ENCODE data around the gene DEPDC5.
A peak's percentile ranks its signal among the peaks of the same experiment; 100 is the strongest.
"Not testable (repeated sequence)": the region's sequence is repeated elsewhere in the genome, so short reads cannot be mapped to it uniquely, and the experiment has no call there.

DEPDC5 gene

DNA sequence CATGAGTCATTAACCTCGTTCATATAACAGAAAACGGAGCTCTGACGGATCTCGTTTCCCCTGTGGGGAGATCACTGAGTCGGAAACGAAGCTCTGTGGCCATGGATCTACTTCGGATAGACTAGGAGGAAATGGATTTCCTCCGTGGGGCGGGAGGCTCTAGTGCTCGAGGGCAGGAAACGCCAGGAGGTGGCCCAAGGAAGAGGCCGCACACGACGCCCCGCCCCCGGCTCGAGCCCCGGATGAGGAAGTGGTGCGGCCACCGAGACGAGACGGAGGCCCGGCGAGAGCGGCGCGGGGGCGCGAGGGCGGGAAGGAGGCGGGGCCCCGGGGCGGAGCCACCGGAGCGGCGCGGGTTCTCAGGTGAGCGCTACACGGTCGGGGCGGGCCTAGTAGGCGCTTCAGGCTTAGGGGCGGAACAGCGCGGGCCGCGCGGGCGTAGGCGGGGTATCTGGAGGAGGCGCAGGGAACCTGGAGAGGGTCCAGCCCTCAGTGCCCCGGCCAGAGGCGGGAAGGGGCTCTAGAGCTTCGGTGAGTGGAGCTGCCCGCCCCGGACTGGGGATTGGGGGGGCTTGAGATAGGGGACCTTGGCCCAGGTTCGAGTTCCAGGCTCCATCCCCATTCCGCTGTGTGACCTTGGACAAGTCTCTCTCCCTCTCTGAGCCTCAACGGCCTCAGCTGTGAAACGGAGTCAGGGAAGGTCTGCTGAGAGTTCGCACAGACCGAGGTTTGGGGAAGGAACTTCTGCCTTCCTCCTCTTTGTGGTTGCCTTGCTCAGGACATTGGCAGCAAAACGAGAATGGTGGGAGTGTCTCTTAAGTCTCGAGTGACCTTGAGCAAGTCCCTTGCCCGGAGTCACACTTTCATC is at the start of gene DEPDC5:
TSS of gene DEPDC5 (plus strand) at position 386 of the 868 bp plus-strand sequence. CDS start 903 bp downstream, outside the sequence.
- TF ChIP-seq CTCF (IDR thresholded peaks at IDR 0.05; ENCODE audit: low read depth, low read length), result peak; percentile 2
- peak within 1 kb of the TSS; percentile 72 for H3K4me3 ChIP-seq (ENCODE audit: low read depth, low read length)
- peak; percentile 94 for DNase-seq (ENCODE audit: low read depth, low spot score)
- in situ Hi-C loops (cut with HindIII; ENCODE audit: low sequenced_read_pairs), result no loop called here

DNA sequence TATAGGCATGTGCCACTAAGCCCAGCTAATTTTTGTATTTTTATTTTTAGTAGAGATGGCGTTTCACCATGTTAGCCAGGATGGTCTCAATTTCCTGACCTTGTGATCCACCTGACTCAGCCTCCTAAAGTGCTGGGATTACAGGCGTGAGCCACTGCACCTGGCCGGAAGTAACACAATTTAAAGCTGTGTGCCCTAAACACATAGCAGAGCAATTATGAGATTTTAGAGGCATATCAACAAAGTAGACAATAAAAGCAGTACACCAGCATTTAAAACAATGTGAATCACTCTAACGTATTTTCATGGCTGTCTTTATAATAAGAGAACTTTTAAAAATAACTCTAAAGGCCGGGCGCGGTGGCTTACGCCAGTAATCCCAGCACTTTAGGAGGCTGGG is 46.3 kb upstream of the DEPDC5 start:
- no peak for DNase-seq (ENCODE audit: low read depth, low spot score)
- in situ Hi-C loops (cut with HindIII; ENCODE audit: low sequenced_read_pairs), result no loop called here
- H3K4me3 ChIP-seq (ENCODE audit: low read depth, low read length), result no peak overlapping the region
- TF ChIP-seq CTCF (IDR thresholded peaks at IDR 0.05; ENCODE audit: low read depth, low read length), result no peak

- H3K4me3 ChIP-seq (ENCODE audit: low read depth, low read length); in situ Hi-C loops (cut with HindIII; ENCODE audit: low sequenced_read_pairs); DNase-seq (ENCODE audit: low read depth, low spot score): not testable (repeated sequence)
These were observed 42.6 kb upstream of the DEPDC5 start for GRCh38 chr22:31711226-31711625.

GRCh38 chr22:31715147-31715778 is 38.6 kb upstream of the DEPDC5 start:
- TF ChIP-seq CTCF (IDR thresholded peaks at IDR 0.05; ENCODE audit: low read depth, low read length), result no peak
- no peak overlapping the region for H3K4me3 ChIP-seq (ENCODE audit: low read depth, low read length)
- in situ Hi-C loops (cut with HindIII; ENCODE audit: low sequenced_read_pairs), result no loop called here
- DNase-seq (ENCODE audit: low read depth, low spot score), result no peak

GRCh38 chr22:31719850-31720471 is 33.9 kb upstream of the DEPDC5 start:
- no peak for DNase-seq (ENCODE audit: low read depth, low spot score)
- no peak overlapping the region for H3K4me3 ChIP-seq (ENCODE audit: low read depth, low read length)
- in situ Hi-C loops (cut with HindIII; ENCODE audit: low sequenced_read_pairs), result no loop called here
- no peak for TF ChIP-seq CTCF (IDR thresholded peaks at IDR 0.05; ENCODE audit: low read depth, low read length)

GRCh38 chr22:31723723-31724122 is 30.1 kb upstream of the DEPDC5 start:
- no peak for TF ChIP-seq CTCF (IDR thresholded peaks at IDR 0.05; ENCODE audit: low read depth, low read length)
- no peak for DNase-seq (ENCODE audit: low read depth, low spot score)
- H3K4me3 ChIP-seq (ENCODE audit: low read depth, low read length), result no peak overlapping the region
- in situ Hi-C loops (cut with HindIII; ENCODE audit: low sequenced_read_pairs), result no loop called here

DNA sequence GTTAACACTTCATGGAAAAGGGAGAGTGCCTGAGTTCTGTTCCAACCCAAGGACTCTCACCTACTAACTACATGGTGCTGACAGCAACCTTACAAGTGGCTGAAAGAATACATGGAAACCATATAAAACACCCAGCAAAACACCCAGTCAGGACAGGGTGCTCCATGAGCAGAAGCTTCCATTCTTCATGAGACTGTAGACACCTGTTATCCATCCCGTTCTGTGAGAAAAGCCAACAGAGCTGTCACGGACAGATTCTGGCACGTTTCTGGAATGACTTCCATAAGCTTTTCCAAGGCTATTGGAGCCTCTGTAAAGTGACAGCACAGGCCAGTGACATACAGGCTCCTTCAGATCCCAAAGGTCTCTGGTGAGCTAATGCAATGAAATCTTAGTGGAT is 27.1 kb upstream of the DEPDC5 start:
- in situ Hi-C loops (cut with HindIII; ENCODE audit: low sequenced_read_pairs), result no loop called here
- no peak for TF ChIP-seq CTCF (IDR thresholded peaks at IDR 0.05; ENCODE audit: low read depth, low read length)
- no peak for DNase-seq (ENCODE audit: low read depth, low spot score)
- H3K4me3 ChIP-seq (ENCODE audit: low read depth, low read length), result no peak overlapping the region

All from astrocyte of the spinal cord (primary cell).